OCI-LY1 (cell line): ENCODE measurements around the gene ELOVL6.

ENCODE experiments used
- EZH2 ChIP-seq: fragments of 200-600 bp; sonication (generic), shearing (Covaris generic); IDR thresholded peaks from 2 replicates; pipeline ENCODE4 v1.8.0; 2017; ENCODE audit warnings: borderline replicate concordance, mixed run types, mild to moderate bottlenecking, antibody characterized with exemption, low read length, moderate library complexity, mixed read lengths
- TF ChIP-seq, protein P1 (sequence below): fragments of 200-600 bp; sonication (generic), shearing (Covaris generic); IDR thresholded peaks from 2 replicates; pipeline ENCODE4 v1.5.1; 2017; ENCODE audit warnings: mild to moderate bottlenecking, antibody characterized with exemption, low read length, moderate library complexity, mixed read lengths

DNA sequence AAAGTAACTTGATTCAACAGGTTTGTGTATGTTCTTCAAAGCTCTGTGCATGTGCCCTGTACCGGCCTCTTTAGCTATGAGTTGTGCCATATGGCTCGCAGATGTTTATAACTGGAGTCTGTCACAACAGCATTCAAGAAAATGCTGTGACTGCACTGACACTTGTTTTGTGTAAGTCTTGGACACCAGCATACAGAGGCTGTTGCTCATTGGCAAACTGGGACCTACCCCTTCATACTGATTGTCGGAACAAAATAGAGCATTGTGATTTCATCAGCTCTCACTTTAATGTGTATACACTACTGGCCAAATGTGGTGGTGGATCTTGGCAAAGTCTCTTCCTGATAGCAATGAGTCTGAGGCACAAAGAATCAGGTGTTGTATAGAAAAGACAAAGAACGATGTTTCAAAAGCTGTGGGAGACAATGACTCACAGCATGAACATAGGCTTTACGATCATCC is 151.8 kb downstream of the ELOVL6 start:
- no peak for TF ChIP-seq EZH2
- TF ChIP-seq, protein P1, sequence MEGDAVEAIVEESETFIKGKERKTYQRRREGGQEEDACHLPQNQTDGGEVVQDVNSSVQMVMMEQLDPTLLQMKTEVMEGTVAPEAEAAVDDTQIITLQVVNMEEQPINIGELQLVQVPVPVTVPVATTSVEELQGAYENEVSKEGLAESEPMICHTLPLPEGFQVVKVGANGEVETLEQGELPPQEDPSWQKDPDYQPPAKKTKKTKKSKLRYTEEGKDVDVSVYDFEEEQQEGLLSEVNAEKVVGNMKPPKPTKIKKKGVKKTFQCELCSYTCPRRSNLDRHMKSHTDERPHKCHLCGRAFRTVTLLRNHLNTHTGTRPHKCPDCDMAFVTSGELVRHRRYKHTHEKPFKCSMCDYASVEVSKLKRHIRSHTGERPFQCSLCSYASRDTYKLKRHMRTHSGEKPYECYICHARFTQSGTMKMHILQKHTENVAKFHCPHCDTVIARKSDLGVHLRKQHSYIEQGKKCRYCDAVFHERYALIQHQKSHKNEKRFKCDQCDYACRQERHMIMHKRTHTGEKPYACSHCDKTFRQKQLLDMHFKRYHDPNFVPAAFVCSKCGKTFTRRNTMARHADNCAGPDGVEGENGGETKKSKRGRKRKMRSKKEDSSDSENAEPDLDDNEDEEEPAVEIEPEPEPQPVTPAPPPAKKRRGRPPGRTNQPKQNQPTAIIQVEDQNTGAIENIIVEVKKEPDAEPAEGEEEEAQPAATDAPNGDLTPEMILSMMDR: no peak
